Measurements from ENCODE around the gene SLC16A13. TPM values are rescaled to one million over a fixed set of nuclear protein-coding genes. Genes with fewer than 3 reads are reported as not detected.
"Not testable (repeated sequence)": the region's sequence is repeated elsewhere in the genome, so short reads cannot be mapped to it uniquely, and the experiment has no call there.

SLC16A13 gene, protein sequence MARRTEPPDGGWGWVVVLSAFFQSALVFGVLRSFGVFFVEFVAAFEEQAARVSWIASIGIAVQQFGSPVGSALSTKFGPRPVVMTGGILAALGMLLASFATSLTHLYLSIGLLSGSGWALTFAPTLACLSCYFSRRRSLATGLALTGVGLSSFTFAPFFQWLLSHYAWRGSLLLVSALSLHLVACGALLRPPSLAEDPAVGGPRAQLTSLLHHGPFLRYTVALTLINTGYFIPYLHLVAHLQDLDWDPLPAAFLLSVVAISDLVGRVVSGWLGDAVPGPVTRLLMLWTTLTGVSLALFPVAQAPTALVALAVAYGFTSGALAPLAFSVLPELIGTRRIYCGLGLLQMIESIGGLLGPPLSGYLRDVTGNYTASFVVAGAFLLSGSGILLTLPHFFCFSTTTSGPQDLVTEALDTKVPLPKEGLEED
- total RNA-seq = 1.4 and 2.0 TPM in 2 replicates

DNA sequence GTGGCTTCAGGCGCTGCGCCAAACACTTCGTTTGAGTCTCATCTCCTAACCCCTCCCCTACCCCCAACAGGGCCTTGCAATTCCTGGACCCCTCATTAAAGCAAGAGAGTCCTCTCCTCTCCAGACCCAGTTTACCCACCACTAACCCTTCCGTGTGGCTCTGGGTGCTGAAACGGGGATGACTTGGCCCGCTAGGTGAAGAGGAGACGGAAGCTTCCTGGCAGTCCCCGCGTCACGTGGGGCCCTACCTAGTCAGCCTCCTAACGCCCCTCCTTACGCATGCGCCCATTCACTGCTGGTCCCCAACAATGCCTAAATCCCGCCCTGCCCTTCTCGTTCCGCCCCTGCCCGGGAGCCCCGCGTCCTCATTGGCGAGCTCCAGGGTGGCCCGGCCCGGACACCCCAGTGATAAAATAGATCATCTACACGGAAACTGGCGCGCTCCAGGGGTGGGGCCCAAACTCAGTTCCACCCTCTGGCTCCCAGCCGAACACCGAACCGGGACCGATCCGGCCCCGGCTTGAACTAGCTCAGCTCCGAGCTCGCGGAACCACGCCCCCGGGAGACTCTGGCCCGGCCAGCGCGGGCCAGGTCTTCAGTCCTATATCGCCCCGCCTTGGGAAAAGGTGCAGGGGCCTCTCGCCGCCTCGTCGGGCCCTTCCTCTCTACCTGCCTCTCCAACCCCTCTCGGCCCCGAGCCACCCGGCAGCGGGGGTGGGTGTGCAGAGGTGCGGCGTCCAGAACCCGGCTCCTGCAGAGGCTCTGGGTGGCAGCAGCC, at the start of gene SLC16A13:
SLC16A13 (plus strand) TSS at position 425 of the 778 bp plus-strand sequence. CDS start 368 bp downstream, outside the sequence.
- peak; percentile 95 to 99 for DNase-seq (ENCODE audit: low read depth in 2 of 2)

DNA sequence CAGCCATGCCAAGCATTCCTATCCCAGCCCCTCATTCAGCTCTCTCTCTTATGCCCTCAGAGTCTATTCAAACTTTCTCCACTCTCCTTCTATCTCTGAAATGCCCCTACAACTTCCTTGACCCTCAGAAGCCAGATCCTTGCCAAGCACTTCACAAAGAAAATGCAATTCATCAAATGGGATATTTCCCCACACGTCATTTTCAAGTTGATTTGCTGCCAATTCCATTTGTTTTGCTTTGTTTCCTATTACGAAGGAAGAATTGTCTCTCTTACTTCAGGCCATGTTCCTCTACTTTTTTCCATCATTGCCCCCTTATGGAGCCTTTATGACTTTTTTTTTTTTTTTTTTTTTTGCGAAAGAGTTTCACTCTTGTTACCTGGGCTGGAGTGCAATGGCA, 49.1 kb upstream of the SLC16A13 start:
- DNase-seq (ENCODE audit: low read depth in 2 of 2) = peak; percentile 31 to 45

DNA sequence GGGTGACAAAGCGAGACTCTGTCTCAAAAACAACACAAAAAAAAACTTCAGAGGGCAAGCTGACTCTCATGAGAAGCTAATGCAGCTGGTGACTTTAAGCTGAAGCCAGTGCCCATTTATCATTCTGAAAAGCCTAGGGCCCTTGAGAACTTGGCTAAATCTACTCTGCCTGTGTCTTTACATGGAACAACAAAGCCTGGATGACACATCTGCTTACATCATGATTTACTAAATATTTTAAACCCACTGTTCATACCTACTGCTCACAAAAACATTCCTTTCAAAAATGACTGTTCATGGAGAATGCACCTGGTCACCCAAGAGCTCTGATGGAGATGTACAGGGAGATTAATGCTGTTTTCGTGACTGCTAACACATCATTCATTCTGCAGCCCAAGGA, 46.0 kb upstream of the SLC16A13 start:
- DNase-seq (ENCODE audit: low read depth in 2 of 2) = no peak

DNA sequence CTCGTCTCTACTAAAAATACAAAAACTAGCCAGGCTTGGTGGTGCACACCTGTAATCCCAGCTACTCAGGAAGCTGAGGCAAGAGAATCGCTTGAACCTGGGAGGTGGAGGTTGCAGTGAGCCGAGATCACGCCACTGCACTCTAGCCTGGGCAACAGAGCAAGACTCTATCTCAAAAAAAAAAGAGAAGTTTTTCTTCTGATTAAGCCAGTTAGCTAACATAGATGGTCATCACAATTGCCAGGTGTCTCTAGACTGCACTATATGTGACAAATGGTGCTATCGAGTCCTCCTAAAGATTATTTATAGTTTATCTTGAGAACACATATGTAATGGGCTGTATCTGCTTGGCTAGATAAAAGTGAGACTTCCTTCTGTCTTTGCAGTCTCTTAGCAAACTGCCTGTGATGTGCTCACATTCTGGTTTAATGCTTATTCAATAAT, 42.2 kb upstream of the SLC16A13 start:
- DNase-seq (ENCODE audit: low read depth in 2 of 2) = not testable (repeated sequence)

DNA sequence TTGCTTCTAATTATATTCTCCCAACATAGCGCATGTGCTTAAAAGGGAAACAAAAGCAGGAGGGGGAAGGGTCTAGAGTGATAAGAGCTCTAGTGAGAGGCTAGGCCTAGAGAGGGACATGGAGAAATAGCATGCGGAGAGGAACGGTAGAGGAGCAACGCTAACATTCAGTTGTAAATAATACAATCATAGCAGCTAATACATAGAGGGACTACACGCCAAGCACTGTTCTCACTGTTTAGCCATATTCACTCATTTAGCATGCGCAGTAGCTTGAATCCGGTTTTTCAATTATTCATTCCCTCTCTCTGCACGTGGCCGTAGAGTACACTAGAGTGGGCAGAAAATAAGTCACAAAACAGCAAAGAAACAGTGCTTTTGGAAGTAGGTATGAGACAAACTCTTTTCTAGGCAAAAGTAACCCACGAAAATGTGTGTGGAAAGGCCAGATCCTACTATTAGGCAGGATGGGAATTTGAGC, 41.7 kb upstream of the SLC16A13 start:
- DNase-seq (ENCODE audit: low read depth in 2 of 2) = no peak

DNA sequence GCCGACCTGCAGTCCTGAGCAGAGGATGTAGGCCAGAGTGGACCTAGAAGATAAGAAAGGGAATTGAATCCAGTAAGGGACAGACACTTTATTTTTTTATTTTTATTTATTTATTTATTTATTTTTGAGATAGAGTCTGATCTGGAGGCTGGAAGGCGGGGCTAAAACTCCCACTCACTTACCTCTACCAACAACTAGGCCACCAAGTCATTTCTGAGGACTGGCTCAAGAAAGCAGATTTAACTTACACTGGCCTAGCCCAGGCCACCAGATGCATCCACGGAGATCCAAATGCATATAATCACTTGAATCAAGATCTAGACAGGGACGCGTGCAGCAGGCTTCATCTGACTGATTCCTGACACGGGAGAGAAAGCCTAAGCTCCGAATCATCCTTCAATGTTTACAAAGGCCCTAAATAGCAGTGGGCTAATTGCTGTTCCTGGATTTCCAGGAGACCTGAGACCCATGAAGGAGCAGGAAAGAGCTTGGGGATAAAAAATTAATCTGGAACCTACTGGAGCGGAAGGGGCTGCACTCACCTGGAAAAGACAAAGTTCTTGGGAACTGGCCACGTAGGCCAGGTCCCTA, 41.1 kb upstream of the SLC16A13 start:
- DNase-seq (ENCODE audit: low read depth in 2 of 2) = no peak

DNA sequence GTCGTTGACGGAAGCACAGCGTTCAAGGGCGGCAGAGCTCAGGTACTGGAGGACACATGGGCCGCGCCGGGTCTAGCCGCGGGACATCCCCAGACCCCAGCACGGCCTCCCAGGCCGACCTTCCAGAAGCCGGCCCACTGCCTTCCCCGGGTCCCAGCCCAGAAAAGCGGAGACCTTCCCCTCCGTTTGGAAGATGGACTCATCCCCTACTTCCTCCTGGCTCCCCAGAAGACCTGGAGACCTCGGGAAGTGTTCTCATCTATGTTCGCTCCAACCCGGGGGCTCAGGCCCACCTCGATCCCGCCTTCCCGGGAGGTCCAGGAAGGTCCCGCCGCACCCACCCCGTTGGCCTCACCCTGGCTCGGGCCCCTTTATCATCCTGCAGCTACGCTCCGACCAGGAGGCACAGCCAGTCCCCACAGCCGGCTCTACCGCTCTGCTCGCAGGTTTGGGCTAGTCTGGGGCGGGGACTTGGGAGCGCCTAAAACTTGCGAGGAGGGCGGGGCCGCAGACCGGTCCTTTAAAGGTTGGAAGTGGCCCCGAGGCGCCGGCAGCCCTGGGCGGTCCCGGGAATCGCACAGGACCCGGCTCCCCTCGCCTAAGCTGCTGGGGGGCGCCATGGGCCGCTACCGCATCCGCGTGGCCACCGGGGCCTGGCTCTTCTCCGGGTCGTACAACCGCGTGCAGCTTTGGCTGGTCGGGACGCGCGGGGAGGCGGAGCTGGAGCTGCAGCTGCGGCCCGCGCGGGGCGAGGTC, 40.1 kb upstream of the SLC16A13 start, which contains the start of gene ALOX12:
ALOX12 (plus strand) TSS at position 550 of the 756 bp plus-strand sequence; CDS start at position 619, 69 bp downstream.
- no peak for DNase-seq (ENCODE audit: low read depth in 2 of 2)

DNA sequence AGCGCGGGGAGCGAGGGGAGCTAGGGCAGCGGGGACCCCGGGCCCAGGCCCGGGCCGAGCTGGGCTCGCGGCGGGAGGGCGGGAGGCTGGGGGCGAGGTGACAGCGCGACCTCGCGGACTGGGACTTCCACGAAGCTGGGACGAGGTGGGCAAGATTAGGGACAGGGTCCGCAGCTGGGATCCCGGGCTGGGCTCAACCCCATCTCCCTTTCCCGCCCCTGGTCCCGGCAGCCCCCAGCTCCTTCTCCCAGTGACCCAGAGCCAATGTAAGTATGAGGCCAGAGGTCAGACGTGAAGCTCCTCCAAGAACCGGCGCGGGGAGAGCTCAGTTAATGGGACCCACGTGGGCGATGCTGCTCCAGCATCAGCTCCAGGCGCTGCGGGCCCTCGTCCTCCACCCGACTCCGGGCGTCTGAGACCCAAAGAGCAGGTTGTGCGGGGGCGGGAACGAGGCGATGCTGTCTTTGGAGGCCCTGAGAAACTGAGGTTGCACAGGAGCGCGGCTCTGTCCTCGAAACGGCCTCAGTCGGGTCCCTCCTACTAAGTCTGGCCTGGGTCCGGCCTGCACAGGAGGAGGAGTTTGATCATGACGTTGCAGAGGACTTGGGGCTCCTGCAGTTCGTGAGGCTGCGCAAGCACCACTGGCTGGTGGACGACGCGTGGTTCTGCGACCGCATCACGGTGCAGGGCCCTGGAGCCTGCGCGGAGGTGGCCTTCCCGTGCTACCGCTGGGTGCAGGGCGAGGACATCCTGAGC, 39.4 kb upstream of the SLC16A13 start:
- no peak for DNase-seq (ENCODE audit: low read depth in 2 of 2)

DNA sequence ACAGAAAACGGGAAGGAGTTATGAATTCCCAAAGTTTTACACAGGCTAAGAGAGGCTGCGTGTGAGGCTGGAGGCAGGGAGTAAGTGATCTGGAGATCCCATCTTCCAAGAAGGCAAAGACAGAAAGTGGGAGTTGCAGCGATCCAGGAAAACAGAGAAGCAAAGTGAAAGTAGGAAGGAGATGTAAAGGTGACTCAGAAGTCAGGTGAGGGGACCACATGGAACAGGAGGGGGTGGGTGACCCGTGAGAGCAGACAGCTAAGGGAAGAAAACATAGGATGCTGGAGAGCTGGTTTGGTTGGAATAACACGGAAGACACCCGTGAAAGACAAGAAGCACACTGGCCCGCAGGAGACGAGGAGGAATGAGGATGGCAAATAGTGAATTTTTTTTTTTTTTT, 38.6 kb upstream of the SLC16A13 start:
- DNase-seq (ENCODE audit: low read depth in 2 of 2) = no peak

DNA sequence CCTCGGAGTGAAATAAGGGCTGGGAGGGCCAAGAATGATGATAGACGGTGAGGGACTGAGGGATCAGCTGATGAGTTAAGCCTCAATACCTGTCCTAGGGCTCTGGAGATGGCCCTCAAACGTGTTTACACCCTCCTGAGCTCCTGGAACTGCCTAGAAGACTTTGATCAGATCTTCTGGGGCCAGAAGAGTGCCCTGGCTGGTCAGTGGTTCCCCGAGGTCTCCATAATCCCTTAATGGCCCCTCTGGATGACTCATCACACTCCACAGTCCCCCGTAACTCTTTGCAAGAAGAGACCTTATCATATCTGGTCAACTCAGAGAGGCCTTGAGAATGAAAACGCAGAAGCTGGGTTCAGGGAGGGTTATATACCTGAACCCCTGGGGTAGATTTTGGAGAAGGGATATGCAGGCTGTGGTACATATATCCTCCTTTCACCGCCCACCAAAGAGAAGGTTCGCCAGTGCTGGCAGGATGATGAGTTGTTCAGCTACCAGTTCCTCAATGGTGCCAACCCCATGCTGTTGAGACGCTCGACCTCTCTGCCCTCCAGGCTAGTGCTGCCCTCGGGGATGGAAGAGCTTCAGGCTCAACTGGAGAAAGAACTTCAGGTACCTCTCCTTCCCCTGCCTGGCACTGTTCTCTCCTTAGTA, 36.8 kb upstream of the SLC16A13 start:
- DNase-seq (ENCODE audit: low read depth in 2 of 2) = no peak

DNA sequence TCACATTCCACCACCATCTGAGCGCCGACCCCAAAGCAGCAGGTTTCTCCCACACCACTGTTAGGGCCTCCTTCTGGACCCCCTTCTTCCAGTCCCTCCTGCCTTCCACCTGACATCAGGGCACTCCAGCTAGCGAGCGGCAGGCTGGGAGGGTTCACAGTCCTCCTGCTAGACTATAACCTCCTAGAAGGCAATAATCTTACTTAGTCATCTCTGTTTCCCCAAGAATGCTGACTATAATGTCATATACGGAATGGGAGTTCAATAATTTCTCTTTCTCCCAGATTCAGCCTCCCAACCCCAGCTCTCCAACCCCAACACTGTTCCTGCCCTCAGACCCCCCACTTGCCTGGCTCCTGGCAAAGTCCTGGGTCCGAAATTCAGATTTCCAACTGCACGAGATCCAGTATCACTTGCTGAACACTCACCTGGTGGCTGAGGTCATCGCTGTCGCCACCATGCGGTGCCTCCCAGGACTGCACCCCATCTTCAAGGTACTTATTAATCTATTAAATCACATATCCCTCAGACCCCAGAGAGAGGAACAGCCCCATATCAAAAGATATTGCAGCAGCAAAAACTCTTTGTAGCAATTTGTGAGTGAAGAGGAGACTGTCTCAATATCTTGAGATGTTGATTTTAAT, 34.4 kb upstream of the SLC16A13 start:
- DNase-seq (ENCODE audit: low read depth in 2 of 2) = peak in 1 of 2 donors; percentile 64

DNA sequence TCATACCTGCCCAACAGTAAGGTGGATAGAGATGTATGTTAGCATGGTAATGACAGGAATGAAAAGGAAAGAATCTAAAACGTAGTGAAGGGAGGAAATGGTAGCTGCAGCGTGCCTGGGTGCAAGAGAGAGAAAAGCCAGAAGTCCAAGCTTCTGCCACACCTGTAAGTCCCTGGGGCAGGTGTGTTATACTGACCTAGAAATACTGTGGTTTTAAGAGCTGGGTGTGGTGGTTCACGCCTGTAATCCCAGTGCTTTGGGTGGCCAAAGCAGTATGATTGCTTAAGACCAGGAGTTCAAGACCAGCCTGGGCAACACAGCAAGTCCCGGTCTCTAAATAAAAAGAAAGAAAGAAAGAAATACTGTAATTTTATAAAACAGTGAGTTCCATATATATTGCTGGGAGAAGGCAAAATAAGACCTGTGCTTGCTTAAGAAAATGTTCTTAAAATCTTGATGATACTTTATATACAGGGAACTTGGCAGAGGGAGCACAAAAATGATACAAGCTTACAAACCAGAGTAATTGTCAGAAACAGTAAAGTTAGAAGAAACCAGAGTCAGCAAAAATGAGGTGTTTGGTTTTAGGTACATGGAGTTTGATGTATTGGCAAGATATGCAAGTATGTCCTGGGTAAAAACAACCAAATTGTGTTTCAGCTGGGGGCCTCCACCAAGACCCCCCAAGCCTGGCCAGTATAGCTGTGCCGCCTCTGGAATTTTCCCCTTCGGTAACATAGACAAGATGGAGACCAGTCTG, 33.3 kb upstream of the SLC16A13 start:
- no peak for DNase-seq (ENCODE audit: low read depth in 2 of 2)

DNA sequence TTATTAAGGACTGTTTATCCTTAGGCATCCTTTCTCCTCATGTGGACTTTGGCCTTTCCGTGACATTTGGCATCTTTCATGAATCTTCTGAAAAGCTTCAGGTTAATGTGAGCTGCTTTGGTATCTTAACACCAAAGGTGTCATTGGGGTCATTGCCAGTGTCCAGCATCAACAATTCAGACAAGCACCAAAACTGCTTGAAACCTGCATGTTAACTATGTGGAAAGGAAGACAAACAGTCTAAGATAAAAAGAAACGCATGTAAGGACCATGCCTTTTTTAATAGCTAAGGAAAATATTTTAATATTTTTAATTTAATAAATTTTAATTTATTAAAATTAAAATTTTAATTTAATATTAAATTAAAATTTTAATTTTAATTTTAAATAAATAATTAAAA, 32.1 kb upstream of the SLC16A13 start:
- DNase-seq (ENCODE audit: low read depth in 2 of 2) = no peak

DNA sequence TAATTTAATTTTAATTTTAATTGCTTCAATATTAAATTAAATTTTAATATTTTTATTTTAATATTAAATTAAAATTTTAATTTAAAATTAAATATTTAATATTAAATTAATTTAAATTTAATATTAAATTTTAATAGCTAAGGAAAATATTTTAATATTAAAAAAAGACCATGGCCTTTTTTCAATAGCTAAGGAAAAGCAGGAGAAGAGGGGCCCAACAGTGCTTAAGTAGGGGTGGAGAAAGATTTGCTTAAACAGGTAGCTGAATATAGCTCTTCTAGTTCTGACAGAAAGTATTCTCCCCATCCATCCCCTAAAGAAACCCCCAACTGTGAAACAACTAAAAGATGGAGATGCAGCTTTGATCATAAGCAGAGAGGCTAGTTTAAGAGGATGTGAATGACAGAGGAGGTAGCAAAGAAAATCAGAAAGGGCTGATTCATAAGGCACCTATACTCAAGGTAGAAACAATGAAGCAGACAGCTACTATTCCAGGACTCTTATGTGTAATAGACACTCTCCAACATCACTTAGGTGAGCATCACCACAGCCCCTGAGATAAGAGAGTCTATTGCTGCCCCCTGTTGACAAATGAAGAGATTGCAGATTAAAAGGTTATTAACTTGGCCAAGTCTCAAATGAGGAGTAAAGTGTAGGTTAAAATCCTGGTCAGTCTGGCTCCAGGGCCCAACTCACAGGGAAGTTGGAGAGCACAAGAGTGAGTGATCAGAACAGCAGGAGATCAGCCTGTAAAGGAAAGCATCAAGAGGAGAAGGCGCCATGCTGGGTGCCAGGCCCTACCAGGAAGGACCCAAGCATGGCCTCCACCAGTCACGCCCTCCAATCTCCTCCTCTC, 31.2 kb upstream of the SLC16A13 start:
- DNase-seq (ENCODE audit: low read depth in 2 of 2) = peak; percentile 55 to 74

DNA sequence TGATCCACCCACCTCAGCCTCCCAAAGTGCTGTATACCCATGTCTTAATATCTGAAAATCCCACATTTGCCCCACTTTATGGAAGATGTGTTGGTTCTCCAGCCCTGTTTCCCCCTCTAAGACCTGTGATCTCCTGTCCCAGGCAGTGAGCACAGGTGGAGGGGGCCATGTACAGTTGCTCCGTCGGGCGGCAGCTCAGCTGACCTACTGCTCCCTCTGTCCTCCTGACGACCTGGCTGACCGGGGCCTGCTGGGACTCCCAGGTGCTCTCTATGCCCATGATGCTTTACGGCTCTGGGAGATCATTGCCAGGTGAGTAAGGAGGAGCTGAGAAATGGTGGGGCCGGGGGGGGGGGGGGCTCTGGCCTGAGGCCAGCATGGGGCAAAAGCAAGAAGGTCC, 30.1 kb upstream of the SLC16A13 start:
- DNase-seq (ENCODE audit: low read depth in 2 of 2) = no peak

DNA sequence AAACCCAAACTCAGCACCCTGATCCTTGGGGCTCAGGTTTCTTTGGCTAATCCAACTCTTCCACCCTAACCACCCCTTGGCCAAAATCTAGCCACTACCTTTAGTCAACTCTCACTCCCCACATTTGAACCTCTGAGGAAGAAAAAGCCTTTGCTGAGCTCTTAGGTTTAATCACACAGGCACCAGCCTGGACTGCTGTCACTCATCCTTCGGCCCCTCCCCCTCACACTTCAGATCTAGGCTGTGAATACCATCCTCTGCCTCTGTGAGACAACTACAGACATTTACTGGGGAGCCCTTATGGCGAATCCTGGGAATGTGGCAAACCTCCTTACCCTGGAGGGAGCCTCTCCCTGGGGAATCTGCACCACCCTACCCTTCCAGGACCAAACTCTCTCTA, 28.7 kb upstream of the SLC16A13 start:
- no peak for DNase-seq (ENCODE audit: low read depth in 2 of 2)

DNA sequence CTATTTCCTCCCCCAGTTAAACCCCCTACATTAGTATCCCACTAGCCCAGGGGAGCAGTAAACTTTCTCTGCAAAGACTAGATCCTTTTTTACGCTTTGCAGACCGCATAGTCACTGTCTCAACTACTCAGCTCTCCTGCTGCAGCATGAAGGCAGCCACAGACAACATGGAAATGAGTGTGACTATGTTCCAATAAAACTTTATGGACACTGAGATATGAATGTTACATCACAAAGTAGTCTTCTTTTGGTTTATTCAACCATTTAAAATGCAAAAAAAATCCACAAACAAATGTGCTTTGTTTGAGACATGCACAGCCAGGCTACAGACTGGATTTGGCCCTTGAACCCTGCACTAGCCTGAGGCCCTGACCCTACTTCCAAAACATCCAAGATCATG, 25.3 kb upstream of the SLC16A13 start:
- DNase-seq (ENCODE audit: low read depth in 2 of 2) = no peak

DNA sequence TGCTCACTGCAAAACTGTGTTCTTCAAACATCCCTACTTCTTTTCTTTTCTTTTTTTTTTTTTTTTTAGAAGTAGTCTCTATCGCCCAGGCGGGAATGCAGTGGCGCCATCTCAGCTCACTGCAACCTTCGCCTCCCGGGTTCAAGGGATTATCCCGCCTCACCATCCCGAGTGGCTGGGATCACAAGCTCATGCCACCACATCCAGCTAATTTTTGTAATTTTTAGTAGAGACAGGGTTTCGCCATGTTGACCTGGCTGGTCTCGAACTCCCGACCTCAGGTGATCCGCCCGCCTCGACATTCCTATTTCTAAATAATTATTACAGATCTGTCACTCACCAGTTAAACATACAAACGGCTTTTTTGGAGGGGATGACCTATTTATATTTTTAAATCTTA, 24.4 kb upstream of the SLC16A13 start:
- no peak for DNase-seq (ENCODE audit: low read depth in 2 of 2)

Data from dermis microvascular lymphatic vessel endothelial cell (primary cell).